Endodermal cell (in vitro differentiated cells): Measurements from ENCODE around the gene LDAH. TPM values are rescaled to one million over a fixed set of nuclear protein-coding genes. Genes with fewer than 3 reads are reported as not detected.

Experiments used
- DNase-seq: peaks from one replicate; pipeline ENCODE4 v3.0.0-alpha.2; 2017
- H3K27ac ChIP-seq: 2 replicates; pipeline ENCODE4 v1.5.1; 2013; ENCODE audit warnings: mild to moderate bottlenecking, low read depth, low read length, moderate library complexity
- H3K27me3 ChIP-seq: 2 replicates; pipeline ENCODE4 v1.6.1; 2013; ENCODE audit warnings: mild to moderate bottlenecking, low read length, moderate library complexity; ENCODE audit not compliant: insufficient read depth, control insufficient read depth, poor library complexity, severe bottlenecking
- H3K36me3 ChIP-seq: 2 replicates; pipeline ENCODE4 v1.7.0; 2013; ENCODE audit warnings: mild to moderate bottlenecking, low read length, moderate library complexity; ENCODE audit not compliant: control insufficient read depth, insufficient read depth
- H3K4me1 ChIP-seq: one replicate; pipeline ENCODE4 v1.7.0; 2013; ENCODE audit warnings: low read length; ENCODE audit not compliant: control insufficient read depth, insufficient read depth
- H3K4me3 ChIP-seq: 2 replicates; pipeline ENCODE4 v1.5.1; 2013; ENCODE audit warnings: mild to moderate bottlenecking, low read length, moderate library complexity
- H3K9ac ChIP-seq: 2 replicates; pipeline ENCODE4 v1.6.1; 2013; ENCODE audit warnings: mild to moderate bottlenecking, low read length, moderate library complexity; ENCODE audit not compliant: poor library complexity, severe bottlenecking; ENCODE audit errors: extremely low read depth
- H3K9me3 ChIP-seq: 2 replicates; pipeline ENCODE4 v1.6.1; 2013; ENCODE audit warnings: mild to moderate bottlenecking, low read length, moderate library complexity; ENCODE audit not compliant: control insufficient read depth
- H3K27ac Mint-ChIP-seq: 2 replicates; pipeline ENCODE4 v1.8.0; 2020; ENCODE audit warnings: mixed read lengths
- H3K27me3 Mint-ChIP-seq: 2 replicates; pipeline ENCODE4 v1.8.0; 2021; ENCODE audit warnings: mild to moderate bottlenecking, mixed read lengths; ENCODE audit not compliant: insufficient read depth
- H3K36me3 Mint-ChIP-seq: 2 replicates; pipeline ENCODE4 v1.8.0; 2020; ENCODE audit warnings: low read depth, mixed read lengths
- H3K4me1 Mint-ChIP-seq: 2 replicates; pipeline ENCODE4 v1.8.0; 2020; ENCODE audit warnings: mixed read lengths
- H3K4me3 Mint-ChIP-seq: 2 replicates; pipeline ENCODE4 v1.8.0; 2020; ENCODE audit warnings: mild to moderate bottlenecking, moderate library complexity, mixed read lengths
- H3K9me3 Mint-ChIP-seq: 2 replicates; pipeline ENCODE4 v1.8.0; 2020; ENCODE audit warnings: mild to moderate bottlenecking, mixed read lengths
- WGBS, 2 experiments: methylation state at CpG; one replicate each; pipeline versions ENCODE4 v1.1.5 to v1.1.7; 2013; ENCODE audit warnings: missing lambda C conversion rate in 2 of 2, mixed read lengths in 1 of 2; ENCODE audit not compliant: insufficient coverage in 1 of 2, insufficient read length in 1 of 2; 5-methylcytosine and 5-hydroxymethylcytosine counted together
- total RNA-seq, 2 donors: library from RNA; stranded (reverse); fragmentation: NEBNext Ultra II Directional in 1 of 2; extraction: Animal tissue kit (Norgen Biotek cat#: 25700) in 1 of 2; gene quantifications; 2 replicates in 1 of 2; 3 replicates in 1 of 2; pipeline ENCODE4 v1.2.1, GENCODE V29; 2021
- TF ChIP-seq, protein P1 (sequence below): fragments of 200-600 bp; sonication (generic); conservative IDR thresholded peaks from 2 replicates; pipeline ENCODE4 v1.5.0; 2021; ENCODE audit warnings: antibody characterized with exemption, mild to moderate bottlenecking

Gene LDAH
- total RNA-seq, 2 donors from 2014 or later, result 28.7 to 42.2 TPM

DNA sequence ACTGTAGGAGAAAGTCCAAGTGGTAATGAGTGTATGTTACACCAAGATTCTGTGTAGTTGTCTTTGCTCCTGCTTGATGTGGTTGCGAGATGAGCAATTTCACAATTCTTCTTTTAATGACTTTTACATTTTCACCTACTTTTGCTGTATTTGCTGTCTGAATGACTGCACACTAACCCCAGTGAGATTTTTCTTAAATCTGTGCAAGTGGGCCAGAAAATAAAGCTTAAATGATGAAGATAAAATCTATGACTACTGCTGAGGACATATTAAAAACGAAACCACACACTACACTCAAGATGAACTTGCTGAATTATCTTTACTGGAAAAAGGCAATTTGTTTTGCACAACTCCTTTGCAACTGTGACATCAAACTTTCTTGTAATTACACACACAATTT is 4.1 kb downstream of the LDAH start:
- Mint-ChIP-seq H3K4me1 (peaks cover 2% of the 10 kb centered on the region), H3K36me3 (no peaks in the 10 kb centered on the region), H3K9me3 (peaks cover 7% of the 10 kb centered on the region), H3K27ac (no peak overlapping the region), H3K27me3 (peaks cover 6% of the 10 kb centered on the region), H3K4me3 (no peak overlapping the region)
- Histone ChIP-seq H3K36me3 (no peaks in the 10 kb centered on the region), H3K4me1 (no peaks in the 10 kb centered on the region), H3K9me3 (no peaks in the 10 kb centered on the region), H3K4me3 (no peak overlapping the region), H3K27ac (no peak overlapping the region), H3K27me3 (peaks cover 2% of the 10 kb centered on the region), H3K9ac (no peak overlapping the region)
- TF ChIP-seq, protein P1, sequence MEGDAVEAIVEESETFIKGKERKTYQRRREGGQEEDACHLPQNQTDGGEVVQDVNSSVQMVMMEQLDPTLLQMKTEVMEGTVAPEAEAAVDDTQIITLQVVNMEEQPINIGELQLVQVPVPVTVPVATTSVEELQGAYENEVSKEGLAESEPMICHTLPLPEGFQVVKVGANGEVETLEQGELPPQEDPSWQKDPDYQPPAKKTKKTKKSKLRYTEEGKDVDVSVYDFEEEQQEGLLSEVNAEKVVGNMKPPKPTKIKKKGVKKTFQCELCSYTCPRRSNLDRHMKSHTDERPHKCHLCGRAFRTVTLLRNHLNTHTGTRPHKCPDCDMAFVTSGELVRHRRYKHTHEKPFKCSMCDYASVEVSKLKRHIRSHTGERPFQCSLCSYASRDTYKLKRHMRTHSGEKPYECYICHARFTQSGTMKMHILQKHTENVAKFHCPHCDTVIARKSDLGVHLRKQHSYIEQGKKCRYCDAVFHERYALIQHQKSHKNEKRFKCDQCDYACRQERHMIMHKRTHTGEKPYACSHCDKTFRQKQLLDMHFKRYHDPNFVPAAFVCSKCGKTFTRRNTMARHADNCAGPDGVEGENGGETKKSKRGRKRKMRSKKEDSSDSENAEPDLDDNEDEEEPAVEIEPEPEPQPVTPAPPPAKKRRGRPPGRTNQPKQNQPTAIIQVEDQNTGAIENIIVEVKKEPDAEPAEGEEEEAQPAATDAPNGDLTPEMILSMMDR, result no peak
- DNase-seq, result no peak
- WGBS, 2 experiments, result 84% methylated on average over 2 of the region's 2 CpGs; no CpG with 5 or more reads in 1 of the 2 experiments

DNA sequence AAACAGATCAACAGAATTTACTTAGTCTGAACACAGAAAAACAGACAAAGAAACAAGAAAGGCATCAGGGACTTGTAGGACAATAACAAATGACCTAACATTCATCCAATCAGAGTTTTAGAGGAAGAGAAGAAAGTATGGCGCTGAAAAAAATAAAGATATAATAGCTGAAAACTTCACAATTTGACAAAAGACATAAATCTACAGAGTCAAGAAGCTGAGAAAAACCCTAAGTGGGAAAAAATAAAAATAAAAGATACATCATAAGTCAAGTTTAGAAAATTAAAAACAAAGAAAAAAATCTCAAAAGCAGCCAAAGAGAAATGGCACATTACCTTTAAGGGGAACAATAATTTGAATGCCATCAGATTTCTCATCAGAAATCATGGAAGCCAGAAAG is 7.7 kb downstream of the LDAH start:
- Histone ChIP-seq H3K27ac (no peak overlapping the region), H3K9ac (no peak overlapping the region), H3K36me3 (no peaks in the 10 kb centered on the region), H3K4me3 (no peak overlapping the region), H3K4me1 (no peaks in the 10 kb centered on the region), H3K27me3 (no peaks in the 10 kb centered on the region), H3K9me3 (no peaks in the 10 kb centered on the region)
- no CpG with 5 or more reads among the region's 1 CpG for WGBS, 2 experiments
- TF ChIP-seq, protein P1, result no peak
- H3K4me1 Mint-ChIP-seq, result no peaks in the 10 kb centered on the region
- no peak for DNase-seq
- H3K27me3 Mint-ChIP-seq, result no peaks in the 10 kb centered on the region
- no peaks in the 10 kb centered on the region for H3K9me3 Mint-ChIP-seq
- no peak overlapping the region for H3K27ac Mint-ChIP-seq
- no peak overlapping the region for H3K4me3 Mint-ChIP-seq
- H3K36me3 Mint-ChIP-seq, result no peaks in the 10 kb centered on the region

DNA sequence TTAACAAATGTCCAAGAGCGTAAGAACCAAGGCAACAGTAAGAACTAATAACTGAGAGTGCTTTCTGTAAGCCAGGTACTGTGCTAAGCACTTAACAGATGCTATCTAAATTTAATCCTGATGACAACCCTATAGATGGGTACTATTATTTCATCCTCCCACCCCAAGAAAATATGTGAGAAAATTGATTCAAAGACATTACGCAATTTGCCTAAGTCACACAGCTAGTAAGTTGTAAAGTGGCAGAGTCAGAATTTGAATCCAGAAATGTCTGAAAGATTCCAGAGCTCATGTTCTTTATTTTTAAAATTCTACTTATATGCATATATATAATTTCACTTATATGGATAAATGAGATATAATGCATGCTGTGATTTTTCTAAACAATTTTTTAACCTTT is 10.1 kb downstream of the LDAH start:
- Mint-ChIP-seq H3K4me1 (no peaks in the 10 kb centered on the region), H3K36me3 (no peaks in the 10 kb centered on the region), H3K27me3 (no peaks in the 10 kb centered on the region), H3K4me3 (no peak overlapping the region), H3K27ac (no peak overlapping the region), H3K9me3 (no peaks in the 10 kb centered on the region)
- Histone ChIP-seq H3K27ac (no peak overlapping the region), H3K4me1 (no peaks in the 10 kb centered on the region), H3K9me3 (no peaks in the 10 kb centered on the region), H3K4me3 (no peak overlapping the region), H3K9ac (no peak overlapping the region), H3K27me3 (no peaks in the 10 kb centered on the region), H3K36me3 (no peaks in the 10 kb centered on the region)
- TF ChIP-seq, protein P1, result no peak
- DNase-seq, result no peak
- WGBS, 2 experiments, result 95 to 100% methylated on average over 1 to 2 of the region's 2 CpGs
